Measurements from ENCODE around the gene NHS. TPM values are rescaled to one million over a fixed set of nuclear protein-coding genes. Genes with fewer than 3 reads are reported as not detected.

Gene NHS
- total RNA-seq, 1 experiment from 2014 or later = 0.05 TPM

DNA sequence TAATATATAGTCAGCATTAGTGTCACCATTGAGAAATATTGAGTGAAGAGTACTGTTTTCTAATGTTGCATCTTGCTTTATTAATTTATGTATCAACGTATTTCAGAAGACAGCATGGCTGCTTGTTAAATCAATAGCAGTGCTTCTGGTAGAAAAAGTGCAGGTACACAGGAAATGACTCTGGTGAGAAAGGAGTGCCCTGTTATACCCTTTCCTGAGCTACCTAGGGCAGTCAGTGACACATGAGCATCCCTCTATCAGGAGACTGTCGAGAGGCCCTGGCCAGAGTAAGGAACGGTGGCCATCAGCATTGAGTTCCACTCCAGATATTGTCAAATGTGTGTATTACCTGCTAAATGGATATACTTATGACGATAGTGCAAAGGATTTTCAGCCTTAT is 404.4 kb downstream of the NHS start:
- in situ Hi-C loops (cut with HindIII; ENCODE audit: low pct_unique_long_range_greater_than_20kb, low sequenced_read_pairs) = no loop called here
- DNase-seq (ENCODE audit: low read depth, low spot score) = no peak

Small RNA genes within 50 kb of the gene (small RNA-seq; reads per million reads assigned to genes)
- gene MIR4768 (0 reads per million in 2 experiments), gene RF01210 (0 to 0.08 reads per million in 2 experiments)
